ENCODE measurements around the gene WDR19. TPM values are rescaled to one million over a fixed set of nuclear protein-coding genes. Genes with fewer than 3 reads are reported as not detected.

WDR19 gene
- total and polyA plus RNA-seq, 2 donors (not counting 3 experiments of a cell fraction or from before 2014, with no cell fraction given): 27.1 to 28.2 TPM

- FAIRE-seq: no peak
- BruUV-seq (replicated peaks): no TSS peak
- CTCF ChIA-PET: no interaction called here
Measured at GRCh38 chr4:39324897-39325613, 142.7 kb downstream of the WDR19 start.

More at GRCh38 chr4:39324897-39325613, 142.7 kb downstream of the WDR19 start:
- H3K9me3 ChIP-seq (replicated peaks; ENCODE audit: control insufficient read depth, insufficient read depth, low read length): no peaks in the 10 kb centered on the region
- intact Hi-C loops (cut with micrococcal nuclease) (no loop called here), dilution Hi-C loops (cut with MboI; ENCODE audit: extremely low pct_ligation_motif_present, low sequenced_read_pairs) (no loop called here)
- H3K27ac ChIP-seq (ENCODE audit: insufficient read depth, low read depth, low read length): no peak overlapping the region
- no peak overlapping the region for H2AFZ ChIP-seq (ENCODE audit: low read depth, low read length)
- H3K9me1 ChIP-seq (replicated peaks; ENCODE audit: control insufficient read depth, extremely low read depth, insufficient read depth, low read length): no peaks in the 10 kb centered on the region
- H3K4me3 ChIP-seq (replicated peaks in 1 of 3; ENCODE audit: insufficient read depth in 1 of 3, low read depth in 1 of 3, low read length in 3 of 3): no peak overlapping the region
- peaks cover 12% of the 10 kb centered on the region for H3K79me2 ChIP-seq (ENCODE audit: control insufficient read depth, insufficient read depth, low read length)
- no peak overlapping the region for H3K4me2 ChIP-seq (ENCODE audit: insufficient read depth, low read length)
- TF ChIP-seq GATA2 (IDR thresholded peaks at IDR 0.05; ENCODE audit: insufficient read depth, insufficient read length, low read depth, low read length) (no peak), FOS (IDR thresholded peaks at IDR 0.05; ENCODE audit: borderline replicate concordance, insufficient read depth, low read length) (no peak), JUN (IDR thresholded peaks at IDR 0.05; ENCODE audit: borderline replicate concordance, insufficient read depth, insufficient read length, low read depth) (no peak), CTCF (IDR thresholded peaks at IDR 0.05; ENCODE audit: extremely low read depth in 1 of 2, insufficient read depth in 1 of 2, low read depth in 1 of 2, low read length in 2 of 2) (no peak), EZH2 (IDR thresholded peaks at IDR 0.05; ENCODE audit: borderline replicate concordance, low read depth, low read length, severe bottlenecking) (no peak)
- H3K4me1 ChIP-seq (ENCODE audit: control insufficient read depth, extremely low read depth, insufficient read depth, low read length): peaks cover 1% of the 10 kb centered on the region
- peaks cover 0 to 10% of the 10 kb centered on the region in 2 experiments for H3K36me3 ChIP-seq (ENCODE audit: control insufficient read depth in 2 of 2, extremely low read depth in 1 of 2, insufficient read depth in 2 of 2, low read length in 2 of 2)
- H4K20me1 ChIP-seq (replicated peaks; ENCODE audit: control insufficient read depth, extremely low read depth, insufficient read depth, low read length): no peaks in the 10 kb centered on the region
- DNase-seq (ENCODE audit: low read depth, low spot score): no peak
- POLR2A ChIA-PET: interaction anchor here (0.6 kb wide), 1 partner anchor 30 kb away, joined by 4 read pairs; no protein-coding TSS in a partner anchor
- H3K9ac ChIP-seq (replicated peaks; ENCODE audit: extremely low read depth, insufficient read depth, low read length): no peak overlapping the region
- no peaks in the 10 kb centered on the region for H3K27me3 ChIP-seq (ENCODE audit: control insufficient read depth in 2 of 2, insufficient read depth in 2 of 2, low read length in 2 of 2)

Data from endothelial cell of umbilical vein (primary cell).